DOHH2 (cell line): ENCODE results near the gene TIMM21.

ENCODE experiments used
- H3F3A ChIP-seq: fragments of 200-600 bp; sonication (generic), shearing (Covaris generic); 2 replicates; pipeline ENCODE4 v1.6.0; 2016; ENCODE audit warnings: antibody characterized with exemption, mild to moderate bottlenecking; ENCODE audit not compliant: control insufficient read depth, insufficient read depth
- H3K27ac ChIP-seq: fragments of 200-600 bp; sonication (generic); 2 replicates; pipeline ENCODE4 v1.5.1; 2014; ENCODE audit warnings: low read depth, mild to moderate bottlenecking, low read length, moderate library complexity
- H3K27me3 ChIP-seq: fragments of 200-600 bp; sonication (generic); 2 replicates; pipeline ENCODE4 v1.6.1; 2014; ENCODE audit warnings: mild to moderate bottlenecking, low read length, mixed read lengths; ENCODE audit not compliant: control insufficient read depth
- H3K36me3 ChIP-seq: fragments of 200-600 bp; sonication (generic); 2 replicates; pipeline ENCODE4 v1.6.1; 2014; ENCODE audit warnings: mild to moderate bottlenecking, low read length, moderate library complexity, mixed read lengths; ENCODE audit not compliant: control insufficient read depth
- H3K4me1 ChIP-seq: fragments of 200-600 bp; sonication (generic); 2 replicates; pipeline ENCODE4 v1.6.1; 2014; ENCODE audit warnings: mild to moderate bottlenecking, low read length, mixed read lengths; ENCODE audit not compliant: control insufficient read depth
- H3K4me2 ChIP-seq: fragments of 200-600 bp; sonication (generic); 2 replicates; pipeline ENCODE4 v1.6.0; 2014; ENCODE audit warnings: mild to moderate bottlenecking, low read length, moderate library complexity
- H3K4me3 ChIP-seq: fragments of 200-600 bp; sonication (generic); 2 replicates; pipeline ENCODE4 v1.5.1; 2014; ENCODE audit warnings: mild to moderate bottlenecking, low read length, mixed read lengths
- H3K79me2 ChIP-seq: fragments of 200-600 bp; sonication (generic); 2 replicates; pipeline ENCODE4 v1.6.1; 2014; ENCODE audit warnings: mild to moderate bottlenecking, low read length, mixed read lengths; ENCODE audit not compliant: control insufficient read depth
- H3K9me2 ChIP-seq: fragments of 200-600 bp; sonication (generic); replicated peaks from 2 replicates; pipeline ENCODE4 v1.6.1; 2014; ENCODE audit warnings: mild to moderate bottlenecking, low read length, mixed read lengths; ENCODE audit not compliant: control insufficient read depth
- H3K9me3 ChIP-seq: fragments of 200-600 bp; sonication (generic); 2 replicates; pipeline ENCODE4 v1.6.1; 2014; ENCODE audit warnings: antibody characterized with exemption, low read length, mixed read lengths; ENCODE audit not compliant: control insufficient read depth, insufficient read depth
- H4K20me1 ChIP-seq: fragments of 200-600 bp; sonication (generic); 2 replicates; pipeline ENCODE4 v1.6.0; 2014; ENCODE audit warnings: low read depth, mild to moderate bottlenecking, antibody characterized with exemption, low read length, moderate library complexity; ENCODE audit not compliant: control insufficient read depth, insufficient read depth
- CTCF ChIP-seq: fragments of 200-600 bp; sonication (generic); IDR thresholded peaks from one replicate; pipeline ENCODE4 v1.5.1; 2014; ENCODE audit warnings: antibody characterized with exemption, mild to moderate bottlenecking, low read depth, low read length; ENCODE audit not compliant: poor library complexity, severe bottlenecking
- EZH2phosphoT487 ChIP-seq: fragments of 200-600 bp; sonication (generic); IDR thresholded peaks from 2 replicates; pipeline ENCODE4 v1.6.1; 2017; ENCODE audit warnings: borderline replicate concordance, mild to moderate bottlenecking, antibody characterized with exemption, low read length, moderate library complexity, mixed read lengths

TIMM21 gene

GRCh38 chr18:74140582-74140981 is 7.7 kb upstream of the TIMM21 start:
- Histone ChIP-seq H3K36me3 (no peaks in the 10 kb centered on the region), H3K4me1 (no peaks in the 10 kb centered on the region), H3K79me2 (no peaks in the 10 kb centered on the region), H3K4me3 (no peak overlapping the region), H3K9me2 (no peaks in the 10 kb centered on the region), H3K27ac (no peak overlapping the region), H4K20me1 (no peaks in the 10 kb centered on the region), H3F3A (no peaks in the 10 kb centered on the region), H3K9me3 (no peaks in the 10 kb centered on the region), H3K4me2 (no peak overlapping the region), H3K27me3 (peaks cover 19% of the 10 kb centered on the region)
- TF ChIP-seq CTCF (no peak), EZH2phosphoT487 (no peak)

- Histone ChIP-seq H4K20me1 (no peaks in the 10 kb centered on the region), H3K27ac (no peak overlapping the region)
- no peak for TF ChIP-seq EZH2phosphoT487
- no peak for TF ChIP-seq CTCF
Measured at GRCh38 chr18:74141667-74142066, 6.7 kb upstream of the TIMM21 start.

GRCh38 chr18:74142252-74142651 is 6.1 kb upstream of the TIMM21 start:
- Histone ChIP-seq H3K4me2 (no peak overlapping the region), H3F3A (no peaks in the 10 kb centered on the region), H3K36me3 (no peaks in the 10 kb centered on the region), H3K9me3 (no peaks in the 10 kb centered on the region), H4K20me1 (no peaks in the 10 kb centered on the region), H3K27me3 (peaks cover 19% of the 10 kb centered on the region), H3K27ac (no peak overlapping the region), H3K4me1 (peaks cover 8% of the 10 kb centered on the region), H3K79me2 (no peaks in the 10 kb centered on the region), H3K9me2 (no peaks in the 10 kb centered on the region), H3K4me3 (no peak overlapping the region)
- TF ChIP-seq CTCF = no peak
- TF ChIP-seq EZH2phosphoT487 = no peak

More at GRCh38 chr18:74141667-74142066, 6.7 kb upstream of the TIMM21 start:
- Histone ChIP-seq H3K4me1 (peaks cover 2% of the 10 kb centered on the region), H3K9me2 (no peaks in the 10 kb centered on the region), H3K9me3 (no peaks in the 10 kb centered on the region), H3K36me3 (no peaks in the 10 kb centered on the region), H3F3A (no peaks in the 10 kb centered on the region), H3K4me3 (no peak overlapping the region), H3K79me2 (no peaks in the 10 kb centered on the region), H3K27me3 (peaks cover 19% of the 10 kb centered on the region), H3K4me2 (no peak overlapping the region)
